HG03139 (cell line): ENCODE results near the gene SLC25A21.

Experiments
- ATAC-seq: cut with Tn5 transposase; IDR thresholded peaks from one replicate; pipeline ENCODE4 v1.9.1; 2021; ENCODE audit not compliant: unreplicated experiment

The SLC25A21 gene

DNA sequence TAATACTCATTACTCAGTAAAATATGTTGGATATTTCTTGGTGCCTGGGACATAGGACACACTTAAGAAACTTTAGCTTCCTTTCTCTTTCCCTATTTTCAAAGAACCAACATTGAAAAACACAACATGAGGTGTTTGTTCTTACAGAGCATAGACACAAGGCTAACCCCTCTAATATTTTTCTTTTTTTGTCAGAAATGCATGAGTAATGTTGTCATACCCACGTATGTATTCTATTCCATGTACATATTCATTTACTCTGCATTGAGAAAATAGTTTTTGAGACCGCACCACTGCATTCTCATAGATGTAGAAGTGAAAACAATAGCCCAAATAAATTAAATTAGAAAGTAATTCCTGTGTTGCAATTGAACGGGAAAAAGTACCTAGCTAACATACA is 497.7 kb downstream of the SLC25A21 start:
- no peak for ATAC-seq

DNA sequence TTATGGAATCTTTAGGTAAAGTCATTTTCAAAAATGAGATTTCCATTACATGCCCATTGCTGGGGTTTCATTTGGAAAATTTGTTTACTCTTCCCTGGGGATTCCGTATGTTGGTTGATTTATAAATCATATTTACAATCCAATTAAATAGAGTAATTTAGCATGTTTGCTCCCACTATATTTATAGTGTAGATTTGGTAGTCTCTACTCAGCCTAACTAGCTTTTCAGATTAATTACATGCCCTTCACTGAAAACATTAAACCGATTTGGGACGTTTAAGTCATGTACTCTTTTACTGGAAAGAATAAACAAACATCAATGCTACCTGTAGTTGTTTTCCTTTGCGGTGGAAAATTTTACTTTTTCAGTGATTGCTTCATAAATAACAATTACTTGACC is 500.3 kb downstream of the SLC25A21 start:
- no peak for ATAC-seq

DNA sequence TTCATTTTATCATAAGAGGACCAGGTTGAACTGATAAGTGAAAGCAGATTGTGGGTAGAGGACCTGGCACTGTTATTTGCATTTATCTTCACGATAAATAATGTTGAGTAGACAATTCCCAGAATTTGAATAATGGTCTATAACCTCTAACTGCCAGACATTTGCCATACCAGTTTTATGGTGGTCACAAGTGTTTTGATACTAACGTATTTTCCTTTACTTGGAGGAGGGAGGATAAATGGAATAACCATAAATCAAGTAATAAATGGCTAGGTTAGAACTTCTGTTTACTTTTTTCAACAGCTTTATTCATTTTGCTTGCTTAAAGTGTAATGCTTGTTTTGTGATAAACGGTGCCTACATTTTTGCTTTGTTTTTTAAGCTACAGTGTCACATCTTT is 501.3 kb downstream of the SLC25A21 start:
- ATAC-seq, result no peak

DNA sequence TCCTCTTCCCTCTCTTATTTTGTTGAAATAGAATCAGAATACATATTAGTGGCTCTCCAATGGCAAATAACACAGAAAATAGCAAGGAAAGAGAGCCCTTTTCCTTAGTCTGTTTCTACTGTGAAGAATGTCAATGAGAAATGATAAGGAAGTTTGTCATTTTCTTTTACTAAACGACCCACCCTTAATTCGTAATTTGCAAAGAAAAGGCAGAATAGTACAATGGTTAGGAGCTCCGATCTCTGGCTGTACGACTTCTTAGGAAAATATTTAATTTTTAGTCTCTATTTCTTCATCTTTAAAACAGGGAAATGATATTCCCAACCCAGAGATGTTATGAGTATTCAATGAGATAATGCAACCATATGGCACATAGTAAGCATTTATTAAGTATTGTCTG is 504.7 kb downstream of the SLC25A21 start:
- ATAC-seq, result no peak

DNA sequence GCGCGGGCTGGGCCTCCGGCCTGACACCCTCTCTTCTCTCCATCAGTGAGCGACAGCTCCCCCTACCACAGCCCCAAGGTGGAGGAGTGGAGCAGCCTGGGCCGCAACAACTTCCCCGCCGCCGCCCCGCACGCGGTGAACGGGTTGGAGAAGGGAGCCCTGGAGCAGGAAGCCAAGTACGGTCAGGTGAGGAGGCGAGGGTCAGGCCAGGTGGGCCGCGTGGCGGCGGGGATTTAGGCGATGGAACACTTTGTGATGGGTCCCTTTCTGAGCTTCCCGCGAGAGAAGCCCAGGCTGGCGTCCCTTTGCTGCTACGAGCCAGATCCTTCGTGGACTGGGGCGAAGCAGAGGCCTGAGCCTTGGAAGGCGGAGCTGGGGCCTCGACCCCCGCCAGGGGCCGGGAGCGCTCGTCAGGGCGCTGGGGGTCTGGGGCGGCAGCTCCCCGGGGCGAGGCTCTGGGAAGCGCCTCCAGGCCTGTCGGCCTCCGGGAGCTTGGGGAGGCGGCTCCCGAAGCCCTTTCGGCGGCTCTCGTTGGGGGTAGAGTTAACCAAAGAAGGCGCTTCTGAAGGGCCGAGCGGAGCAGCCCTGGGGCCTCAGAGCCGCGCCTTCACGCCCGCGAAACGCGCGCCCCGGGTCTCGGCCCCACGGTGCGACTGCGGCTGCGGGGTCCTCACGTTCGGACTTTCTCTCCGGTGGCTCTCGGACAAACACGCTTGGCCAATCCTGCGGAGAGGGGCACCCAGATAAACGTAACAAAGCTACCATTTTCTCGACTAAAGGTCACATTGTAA is 505.8 kb downstream of the SLC25A21 start:
- ATAC-seq, result no peak

DNA sequence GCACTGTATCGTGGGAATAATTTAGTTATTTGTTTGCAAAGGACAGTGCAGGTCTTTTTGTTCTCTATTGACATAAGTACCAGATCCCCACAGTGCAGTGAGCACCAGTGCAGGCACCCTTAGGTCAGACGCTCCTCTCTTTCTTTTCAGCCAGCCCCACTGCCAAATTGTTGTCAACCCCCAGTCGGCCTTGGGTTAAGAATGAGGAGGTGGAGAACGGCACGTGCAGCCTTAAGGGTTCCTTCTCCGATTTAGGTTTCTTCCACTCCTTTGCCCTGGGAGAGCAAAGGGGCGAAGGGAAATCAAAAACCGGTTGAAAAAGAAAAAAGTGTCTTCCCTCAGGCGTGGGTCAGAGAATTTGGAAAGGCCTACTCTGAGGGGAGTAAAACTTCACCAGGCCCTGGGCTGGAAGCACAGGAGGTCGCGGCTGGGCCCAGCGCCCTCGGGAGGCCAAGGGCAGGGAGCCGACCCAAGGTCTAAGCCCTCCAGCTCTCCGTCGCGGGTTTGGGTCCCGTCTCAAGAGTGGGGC is 506.5 kb downstream of the SLC25A21 start:
- no peak for ATAC-seq

DNA sequence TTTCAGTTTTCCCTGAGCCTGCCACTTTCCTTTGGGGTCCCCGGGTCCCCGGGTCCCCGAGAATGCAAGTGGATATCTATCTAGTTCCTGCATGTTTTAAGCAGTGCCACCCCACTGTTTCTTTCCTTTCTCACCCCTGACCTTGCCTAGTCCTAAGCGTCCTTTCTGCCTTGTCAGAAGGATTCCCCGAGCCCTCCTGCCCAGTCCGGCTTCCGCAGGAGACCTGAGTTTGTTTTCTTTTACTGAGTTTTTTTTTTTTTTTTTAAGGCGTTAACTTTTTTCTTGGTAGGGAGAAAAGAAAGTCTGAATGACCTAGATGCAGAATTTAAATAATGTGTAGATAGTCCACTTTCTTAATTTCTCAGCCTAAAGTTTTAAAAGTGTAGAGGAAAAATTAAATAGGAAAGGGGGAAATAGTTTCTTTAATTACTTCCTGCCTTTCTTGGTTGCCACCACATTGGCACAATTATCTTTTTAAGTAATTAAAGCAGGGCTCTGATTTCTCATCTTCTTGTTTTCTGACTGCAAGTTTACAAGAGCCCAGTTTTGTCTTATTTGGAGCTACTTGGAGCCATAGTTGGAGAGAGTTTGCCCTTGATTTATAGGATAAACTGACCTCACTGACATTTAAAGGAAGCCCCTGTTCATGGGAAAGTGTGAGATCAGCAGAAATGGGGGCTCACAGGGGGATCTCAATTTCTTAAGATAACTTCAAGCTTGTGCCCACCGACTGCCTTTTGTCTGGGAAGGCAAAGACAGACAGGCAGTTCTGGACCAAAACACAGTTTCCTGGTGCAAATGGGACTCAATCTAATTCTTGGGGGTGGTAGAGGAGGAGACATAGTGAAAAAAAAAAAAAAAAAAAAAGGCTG is 507.8 kb downstream of the SLC25A21 start:
- ATAC-seq, result no peak

DNA sequence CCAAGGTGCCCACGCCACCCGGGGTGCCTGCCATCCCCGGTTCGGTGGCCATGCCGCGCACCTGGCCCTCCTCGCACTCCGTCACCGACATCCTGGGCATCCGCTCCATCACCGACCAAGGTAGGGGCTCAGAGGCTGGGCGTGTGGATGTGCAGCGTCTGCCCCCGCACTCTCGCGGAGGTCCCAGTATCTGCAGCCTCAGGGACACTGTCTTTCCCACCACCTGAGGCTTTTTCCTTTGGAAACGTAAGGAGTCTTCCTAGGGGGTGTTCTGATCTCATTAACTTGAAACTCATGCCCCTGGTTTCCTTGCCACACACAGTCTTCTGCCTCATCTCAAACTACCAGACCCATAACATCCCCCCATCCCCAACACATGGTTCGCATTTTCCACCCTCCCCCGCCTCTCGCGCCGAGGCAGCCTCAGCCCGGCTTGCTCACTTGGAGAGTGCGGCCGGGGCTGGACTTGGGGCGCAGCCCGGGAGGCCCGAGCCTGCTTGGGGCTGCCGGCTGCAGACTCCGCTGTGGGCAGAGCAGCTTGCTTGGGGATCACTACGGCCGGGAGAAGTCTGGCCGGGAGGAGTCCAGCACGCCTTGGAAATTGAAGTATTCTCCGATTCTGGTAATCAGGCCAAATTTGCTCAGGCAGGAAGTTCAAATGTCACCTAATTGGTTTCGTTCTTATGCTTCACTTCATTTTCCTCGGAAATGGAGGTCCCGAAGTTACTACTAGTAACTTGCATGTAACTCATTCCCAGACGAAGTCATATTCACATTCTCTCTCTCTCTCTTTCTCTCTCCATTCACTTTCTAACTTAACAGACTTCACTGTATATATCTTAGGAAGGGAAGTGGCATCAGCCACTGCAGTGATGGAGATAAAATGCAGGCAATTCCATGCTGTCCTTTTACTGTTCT is 508.7 kb downstream of the SLC25A21 start:
- no peak for ATAC-seq

DNA sequence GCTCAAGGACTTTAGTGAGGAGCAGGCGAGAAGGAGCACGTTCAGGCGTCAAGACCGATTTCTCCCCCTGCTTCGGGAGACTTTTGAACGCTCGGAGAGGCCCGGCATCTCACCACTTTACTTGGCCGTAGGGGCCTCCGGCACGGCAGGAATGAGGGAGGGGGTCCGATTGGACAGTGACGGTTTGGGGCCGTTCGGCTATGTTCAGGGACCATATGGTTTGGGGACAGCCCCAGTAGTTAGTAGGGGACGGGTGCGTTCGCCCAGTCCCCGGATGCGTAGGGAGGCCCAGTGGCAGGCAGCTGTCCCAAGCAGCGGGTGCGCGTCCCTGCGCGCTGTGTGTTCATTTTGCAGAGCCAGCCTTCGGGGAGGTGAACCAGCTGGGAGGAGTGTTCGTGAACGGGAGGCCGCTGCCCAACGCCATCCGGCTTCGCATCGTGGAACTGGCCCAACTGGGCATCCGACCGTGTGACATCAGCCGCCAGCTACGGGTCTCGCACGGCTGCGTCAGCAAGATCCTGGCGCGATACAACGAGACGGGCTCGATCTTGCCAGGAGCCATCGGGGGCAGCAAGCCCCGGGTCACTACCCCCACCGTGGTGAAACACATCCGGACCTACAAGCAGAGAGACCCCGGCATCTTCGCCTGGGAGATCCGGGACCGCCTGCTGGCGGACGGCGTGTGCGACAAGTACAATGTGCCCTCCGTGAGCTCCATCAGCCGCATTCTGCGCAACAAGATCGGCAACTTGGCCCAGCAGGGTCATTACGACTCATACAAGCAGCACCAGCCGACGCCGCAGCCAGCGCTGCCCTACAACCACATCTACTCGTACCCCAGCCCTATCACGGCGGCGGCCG is 509.6 kb downstream of the SLC25A21 start:
- ATAC-seq, result no peak

DNA sequence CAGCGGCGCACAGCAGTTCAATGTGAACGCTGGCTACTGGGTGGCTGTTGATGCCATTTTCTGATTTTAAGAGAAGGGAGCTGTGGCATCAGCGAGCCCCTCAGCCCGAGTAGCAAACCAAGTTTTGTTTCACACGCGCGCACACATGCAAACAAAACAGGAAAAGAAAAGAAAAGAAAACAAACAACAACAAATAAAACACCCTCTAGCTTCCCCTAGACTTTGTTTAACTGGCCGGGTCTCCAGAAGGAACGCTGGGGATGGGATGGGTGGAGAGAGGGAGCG is 510.2 kb downstream of the SLC25A21 start:
- ATAC-seq, result no peak

DNA sequence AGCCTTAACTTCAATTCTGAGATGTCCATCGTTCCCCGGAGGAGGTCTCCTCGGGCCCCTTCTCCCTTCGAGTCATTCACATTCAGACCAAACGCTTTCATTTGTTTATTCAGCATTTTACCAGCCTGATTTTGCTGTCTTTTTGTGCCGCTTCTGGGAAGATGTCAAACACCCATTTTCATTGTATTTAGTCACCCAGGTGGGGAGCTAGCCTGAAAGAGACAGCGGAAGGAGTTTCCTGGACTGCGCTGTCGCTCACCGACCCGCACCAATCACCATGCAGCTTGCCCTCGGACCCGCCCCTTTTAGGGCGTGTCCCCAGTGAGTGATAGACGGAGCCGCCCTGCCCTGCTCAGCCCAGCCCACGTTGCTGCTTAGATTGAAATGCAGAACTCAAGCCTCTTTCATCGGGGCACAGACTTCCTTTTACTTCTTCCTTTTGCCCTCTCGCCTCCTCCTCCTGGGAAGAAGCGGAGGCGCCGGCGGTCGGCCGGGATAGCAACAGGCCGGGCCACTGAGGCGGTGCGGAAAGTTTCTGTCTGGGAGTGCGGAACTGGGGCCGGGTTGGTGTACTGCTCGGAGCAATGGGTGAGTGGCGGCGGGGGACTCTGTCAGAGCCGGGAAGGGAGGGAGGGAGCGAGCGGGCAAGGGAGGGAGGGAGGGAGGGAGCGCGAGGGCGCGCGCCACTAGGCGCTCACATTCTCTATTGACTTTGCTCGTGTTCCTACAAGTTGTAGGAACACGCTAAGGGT is 510.7 kb downstream of the SLC25A21 start, which contains the start of gene PAX9:
PAX9 (plus strand) TSS at position 355 of the 752 bp plus-strand sequence; CDS start at position 585, 230 bp downstream.
- ATAC-seq, result no peak

DNA sequence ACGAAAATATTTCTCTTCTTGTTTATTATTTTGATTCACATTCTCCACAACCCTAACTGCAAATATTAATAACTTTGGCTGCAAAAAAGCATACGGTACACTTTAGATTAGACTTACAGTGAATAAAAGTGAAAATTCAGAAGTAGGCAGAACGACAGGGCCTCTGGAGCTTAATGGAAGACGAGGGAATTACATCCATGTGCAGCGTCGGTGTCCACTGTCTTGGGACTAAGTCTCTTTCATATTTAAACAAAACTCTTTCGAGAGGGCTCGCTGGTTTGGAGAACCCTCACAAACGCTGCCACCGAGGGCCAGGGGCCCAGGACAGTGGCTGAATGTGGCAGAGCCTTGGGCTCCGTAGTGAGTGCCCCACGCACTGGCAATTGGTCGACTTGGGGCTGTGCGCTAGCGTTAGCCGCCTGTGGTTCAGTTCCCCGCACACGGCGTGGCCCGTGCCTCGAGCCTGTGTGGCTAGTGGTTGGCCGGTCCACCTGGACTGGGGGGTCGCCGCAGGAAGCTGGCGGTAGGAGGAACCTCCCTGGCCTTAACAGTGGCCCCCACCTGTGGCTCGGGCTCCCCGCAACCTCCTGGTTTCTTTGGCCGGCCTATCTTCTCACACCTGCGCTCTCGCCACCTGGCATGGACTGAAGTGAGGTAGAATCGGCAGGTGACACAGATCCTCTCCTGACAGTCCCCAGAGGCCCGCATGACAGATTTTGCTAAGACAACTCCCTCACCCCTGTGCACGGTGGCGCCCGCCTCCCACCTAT is 511.5 kb downstream of the SLC25A21 start:
- ATAC-seq, result no peak

DNA sequence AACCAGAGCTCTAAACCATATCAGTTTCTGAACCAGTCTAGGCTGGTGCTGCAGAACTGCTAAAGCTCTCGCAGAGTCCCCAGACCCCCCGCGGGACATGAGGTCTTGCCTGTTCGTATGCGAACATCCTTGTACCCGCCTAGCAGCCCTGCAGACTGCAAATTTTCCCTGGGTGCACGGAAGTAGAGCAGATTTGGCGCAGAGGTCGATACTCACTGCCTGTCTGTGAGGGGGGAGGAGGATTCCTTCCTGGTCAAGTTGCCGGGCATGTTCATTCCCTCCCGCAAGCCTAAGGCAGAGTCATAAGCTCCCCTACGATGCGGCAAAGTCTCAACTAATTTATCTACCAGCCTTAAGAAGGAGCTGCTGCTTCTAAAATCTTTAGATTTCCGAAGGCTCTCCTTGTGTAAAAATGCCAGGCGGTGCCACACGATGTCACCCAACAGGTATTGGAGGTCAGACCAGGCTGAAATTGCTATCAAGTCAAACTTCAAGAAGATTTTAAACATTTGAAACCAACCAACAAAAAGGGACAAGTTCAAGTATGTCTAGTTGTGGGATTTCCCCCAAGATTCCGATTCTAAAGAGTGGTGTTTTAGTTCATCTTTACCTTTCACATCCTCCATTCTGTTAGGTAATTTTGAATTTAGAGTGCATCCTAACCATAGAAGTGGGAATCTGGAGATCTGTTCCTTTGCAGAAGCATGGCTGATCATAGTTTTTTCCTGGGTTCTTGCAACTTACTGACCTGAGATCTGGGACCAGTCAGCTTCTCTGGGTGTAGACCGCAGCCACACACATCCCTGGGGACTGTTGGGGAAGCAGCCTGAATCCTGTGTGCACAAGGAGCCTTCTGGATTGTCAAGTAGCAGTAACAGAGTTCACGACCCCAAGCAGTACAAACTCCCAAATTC is 512.3 kb downstream of the SLC25A21 start:
- no peak for ATAC-seq

DNA sequence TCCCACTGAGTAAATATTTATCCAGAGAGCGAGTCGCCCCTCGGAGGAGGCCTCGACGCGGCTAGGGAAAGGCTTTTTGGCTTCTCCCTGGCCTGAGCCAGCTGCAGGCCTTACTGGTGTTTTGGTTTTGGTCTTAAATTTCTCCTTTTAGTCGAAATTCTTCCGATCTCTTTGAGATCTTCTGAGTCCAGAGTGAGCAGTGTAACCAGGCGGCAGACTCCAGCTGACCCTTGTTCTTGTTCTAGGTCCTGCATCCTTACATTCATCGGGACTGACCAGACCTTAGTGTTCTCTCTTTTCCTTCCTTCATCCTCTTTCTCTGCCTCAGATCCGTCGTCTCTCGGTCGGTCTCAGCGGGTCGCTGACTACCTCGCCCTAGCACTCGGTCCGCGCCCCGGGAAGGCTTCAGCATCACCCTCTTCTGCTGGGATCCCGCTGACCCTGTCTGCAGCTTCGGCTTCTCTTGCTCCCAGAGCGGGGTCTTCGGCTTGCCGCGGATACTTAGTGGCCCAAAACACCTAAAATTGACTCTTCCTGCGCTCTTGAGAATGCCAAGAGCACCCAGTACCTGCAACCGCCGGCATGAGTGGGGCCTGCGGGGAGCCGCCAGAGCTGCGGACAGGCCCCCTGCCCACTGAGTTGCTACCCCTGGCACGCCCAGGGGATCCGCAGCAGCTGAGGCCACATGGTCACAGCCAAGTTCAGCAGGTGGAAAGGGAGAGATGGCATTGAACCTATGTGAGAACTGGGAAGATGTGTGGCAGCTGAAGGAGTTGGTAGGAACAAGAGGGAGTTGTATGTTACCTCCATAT is 513.2 kb downstream of the SLC25A21 start:
- ATAC-seq, result no peak

DNA sequence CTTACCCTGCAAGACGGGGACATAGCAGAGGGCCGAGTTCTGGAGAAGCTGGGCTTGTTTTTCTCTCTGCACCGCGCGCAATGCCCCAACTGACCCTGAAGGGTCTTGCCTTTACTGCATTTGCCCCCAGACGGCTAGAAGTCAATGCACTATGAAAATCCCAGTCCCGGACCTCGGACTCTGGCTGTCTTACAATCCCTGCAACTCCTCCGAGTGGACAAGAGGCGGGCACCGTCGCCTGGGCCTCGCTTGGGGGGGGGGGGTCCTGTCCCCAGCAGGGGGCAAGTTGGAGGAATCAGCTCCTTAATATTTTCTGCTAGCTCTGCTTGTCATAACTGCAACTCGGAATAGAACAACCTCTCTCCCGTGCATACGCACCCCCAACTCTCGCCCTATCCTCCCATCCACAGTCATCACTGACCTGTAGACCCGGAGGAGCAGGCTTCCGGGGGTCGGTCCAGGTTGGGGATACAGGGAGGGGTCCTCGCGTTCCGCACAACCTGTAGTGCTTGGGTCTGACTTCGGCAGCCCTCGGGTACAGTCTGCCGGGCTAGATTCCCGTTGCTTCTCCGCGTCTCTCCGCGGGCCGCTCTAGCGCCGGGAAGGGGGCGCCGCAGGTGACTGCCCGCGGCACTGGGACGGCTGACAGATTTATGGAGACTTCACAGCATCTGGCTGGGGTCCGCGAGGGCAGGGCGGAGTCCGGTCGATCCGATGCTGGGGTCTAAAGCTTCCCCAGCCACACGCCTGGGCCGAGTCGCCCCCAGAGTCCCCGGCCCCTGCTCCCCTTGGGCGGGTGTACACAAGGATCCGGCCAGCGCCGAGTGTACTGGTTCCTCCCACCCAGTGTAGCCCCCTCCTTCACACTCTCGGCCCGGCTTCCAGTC is 514.0 kb downstream of the SLC25A21 start:
- no peak for ATAC-seq
